ENCODE data around the gene TEX29. TPM values are rescaled to one million over a fixed set of nuclear protein-coding genes. Genes with fewer than 3 reads are reported as not detected.

Gene TEX29
- total RNA-seq, 1 experiment from 2014 or later, result not detected

- H3K27ac ChIP-seq (ENCODE audit: low read length), result no peak overlapping the region
- TF ChIP-seq POLR2AphosphoS5 (IDR thresholded peaks at IDR 0.05; ENCODE audit: low read depth, low read length) (no peak), CTCF (IDR thresholded peaks at IDR 0.05) (no peak), SIN3A (IDR thresholded peaks at IDR 0.05; ENCODE audit: borderline replicate concordance, insufficient read depth, low read depth, low read length) (no peak), TCF7L2 (IDR thresholded peaks at IDR 0.05; ENCODE audit: low read depth, low read length) (no peak), REST (IDR thresholded peaks at IDR 0.05; ENCODE audit: insufficient read depth in 1 of 2, low read depth in 2 of 2, low read length in 1 of 2) (no peak)
- no TSS peak for BruUV-seq (replicated peaks)
- DNase-seq (ENCODE audit: low read depth, low spot score), result no peak
- no peaks in the 10 kb centered on the region for H3K27me3 ChIP-seq (ENCODE audit: control insufficient read depth, insufficient read depth, low read length)
- intact Hi-C loops (cut with micrococcal nuclease; ENCODE audit: unreplicated experiment), result no loop called here
- ATAC-seq, result no peak
- H3K4me3 ChIP-seq (ENCODE audit: low read depth in 2 of 2, low read length in 2 of 2), result no peak overlapping the region
- no peaks in the 10 kb centered on the region; the same call in 1 of the 2 replicates for H3K36me3 ChIP-seq (ENCODE audit: control insufficient read depth, insufficient read depth, low read length)
- H3K9me3 ChIP-seq (ENCODE audit: control insufficient read depth, insufficient read depth, low read depth, low read length), result no peaks in the 10 kb centered on the region
- CTCF ChIA-PET, result no interaction called here
- in situ Hi-C loops (cut with HindIII; ENCODE audit: low pct_unique_long_range_greater_than_20kb, low sequenced_read_pairs), result no loop called here
- no peaks in the 10 kb centered on the region for H3K4me1 ChIP-seq (ENCODE audit: control insufficient read depth, insufficient read depth, low read length)
- POLR2A ChIA-PET, result no interaction called here
Observed at GRCh38 chr13:111278258-111278657, 42.2 kb upstream of the TEX29 start.

- H3K4me1 ChIP-seq (ENCODE audit: control insufficient read depth, insufficient read depth, low read length), result no peaks in the 10 kb centered on the region
- TF ChIP-seq SIN3A (IDR thresholded peaks at IDR 0.05; ENCODE audit: borderline replicate concordance, insufficient read depth, low read depth, low read length) (no peak), TCF7L2 (IDR thresholded peaks at IDR 0.05; ENCODE audit: low read depth, low read length) (no peak), POLR2AphosphoS5 (IDR thresholded peaks at IDR 0.05; ENCODE audit: low read depth, low read length) (no peak), CTCF (IDR thresholded peaks at IDR 0.05) (no peak), REST (IDR thresholded peaks at IDR 0.05; ENCODE audit: insufficient read depth in 1 of 2, low read depth in 2 of 2, low read length in 1 of 2) (no peak)
- no peaks in the 10 kb centered on the region; the same call in 1 of the 2 replicates for H3K36me3 ChIP-seq (ENCODE audit: control insufficient read depth, insufficient read depth, low read length)
- no peaks in the 10 kb centered on the region for H3K27me3 ChIP-seq (ENCODE audit: control insufficient read depth, insufficient read depth, low read length)
- POLR2A ChIA-PET, result no interaction called here
- no TSS peak for BruUV-seq (replicated peaks)
- ATAC-seq (no peak), DNase-seq (ENCODE audit: low read depth, low spot score) (no peak)
- H3K9me3 ChIP-seq (ENCODE audit: control insufficient read depth, insufficient read depth, low read depth, low read length), result no peaks in the 10 kb centered on the region
- H3K27ac ChIP-seq (ENCODE audit: low read length), result no peak overlapping the region
- CTCF ChIA-PET, result no interaction called here
- in situ Hi-C loops (cut with HindIII; ENCODE audit: low pct_unique_long_range_greater_than_20kb, low sequenced_read_pairs) (no loop called here), intact Hi-C loops (cut with micrococcal nuclease; ENCODE audit: unreplicated experiment) (no loop called here)
- no peak overlapping the region for H3K4me3 ChIP-seq (ENCODE audit: low read depth in 2 of 2, low read length in 2 of 2)
Observed at GRCh38 chr13:111278743-111279652, 41.4 kb upstream of the TEX29 start.
